ENCODE results near the gene ANGPT4. TPM values are rescaled to one million over a fixed set of nuclear protein-coding genes. Genes with fewer than 3 reads are reported as not detected.

ANGPT4 gene
- total RNA-seq, 1 donor from 2014 or later = 0.22 TPM

DNA sequence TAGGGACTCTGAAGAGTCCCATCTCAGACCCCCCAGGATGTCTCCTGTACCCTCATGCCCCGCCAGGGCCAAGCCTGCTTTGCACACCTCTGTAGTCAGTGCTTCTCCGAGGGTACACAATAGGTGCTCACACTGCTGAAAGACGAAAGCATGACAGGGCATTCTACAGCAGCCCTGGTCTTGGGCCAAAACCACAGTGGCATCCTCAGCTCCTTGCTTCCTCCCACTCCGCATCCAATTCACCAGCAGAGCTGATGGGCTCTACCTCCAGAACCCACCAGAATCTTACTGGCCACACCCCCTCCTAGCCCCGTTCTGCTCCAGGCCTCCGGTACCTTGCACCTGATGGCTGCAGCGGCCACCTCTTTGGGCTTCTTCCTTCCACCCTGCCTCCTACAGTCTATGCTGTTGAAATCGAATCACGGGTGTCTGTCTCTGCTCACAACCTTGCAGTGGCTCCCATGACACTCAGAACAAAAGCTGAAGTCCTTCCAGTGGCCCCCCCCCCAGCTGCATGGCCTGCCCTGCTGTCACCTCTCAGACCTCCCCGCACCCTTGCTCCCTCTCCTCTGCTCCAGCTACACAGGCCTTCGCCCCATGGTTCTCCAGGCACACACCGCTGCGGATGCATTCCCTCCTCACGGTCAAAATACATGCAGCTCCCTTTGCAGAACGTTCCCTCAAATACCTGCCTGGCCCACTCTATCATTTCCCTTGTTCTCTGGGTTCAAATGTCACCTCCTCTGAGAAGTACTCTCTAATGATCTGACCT is 1.2 kb downstream of the ANGPT4 start:
- Mint-ChIP-seq H3K4me3 (ENCODE audit: unreplicated experiment) (no peak overlapping the region), H3K4me1 (ENCODE audit: low read depth, unreplicated experiment) (peaks cover 31% of the 10 kb centered on the region), H3K27ac (ENCODE audit: unreplicated experiment) (no peak overlapping the region), H3K27me3 (ENCODE audit: unreplicated experiment) (peaks cover 23% of the 10 kb centered on the region), H3K9me3 (ENCODE audit: unreplicated experiment) (peaks cover 9% of the 10 kb centered on the region), H3K36me3 (ENCODE audit: unreplicated experiment) (peaks cover 4% of the 10 kb centered on the region)
- no peak for TF ChIP-seq CTCF (IDR thresholded peaks at IDR 0.05; ENCODE audit: partially characterized antibody, unreplicated experiment)
- no peak for DNase-seq

- no peak for DNase-seq
- Mint-ChIP-seq H3K27ac (ENCODE audit: unreplicated experiment) (no peak overlapping the region), H3K36me3 (ENCODE audit: unreplicated experiment) (peaks cover 4% of the 10 kb centered on the region), H3K9me3 (ENCODE audit: unreplicated experiment) (peaks cover 7% of the 10 kb centered on the region), H3K27me3 (ENCODE audit: unreplicated experiment) (peaks cover 20% of the 10 kb centered on the region), H3K4me1 (ENCODE audit: low read depth, unreplicated experiment) (peaks cover 26% of the 10 kb centered on the region), H3K4me3 (ENCODE audit: unreplicated experiment) (no peak overlapping the region)
- TF ChIP-seq CTCF (IDR thresholded peaks at IDR 0.05; ENCODE audit: partially characterized antibody, unreplicated experiment) = no peak
Observed at GRCh38 chr20:913306-913849, 2.8 kb downstream of the ANGPT4 start.

- no peak for DNase-seq
- Mint-ChIP-seq H3K36me3 (ENCODE audit: unreplicated experiment) (peaks cover 4% of the 10 kb centered on the region), H3K9me3 (ENCODE audit: unreplicated experiment) (peaks cover 4% of the 10 kb centered on the region), H3K4me3 (ENCODE audit: unreplicated experiment) (no peak overlapping the region), H3K27me3 (ENCODE audit: unreplicated experiment) (peaks cover 20% of the 10 kb centered on the region), H3K27ac (ENCODE audit: unreplicated experiment) (no peak overlapping the region), H3K4me1 (ENCODE audit: low read depth, unreplicated experiment) (peaks cover 20% of the 10 kb centered on the region)
- no peak for TF ChIP-seq CTCF (IDR thresholded peaks at IDR 0.05; ENCODE audit: partially characterized antibody, unreplicated experiment)
Observed at GRCh38 chr20:911882-912600, 4.1 kb downstream of the ANGPT4 start.

DNA sequence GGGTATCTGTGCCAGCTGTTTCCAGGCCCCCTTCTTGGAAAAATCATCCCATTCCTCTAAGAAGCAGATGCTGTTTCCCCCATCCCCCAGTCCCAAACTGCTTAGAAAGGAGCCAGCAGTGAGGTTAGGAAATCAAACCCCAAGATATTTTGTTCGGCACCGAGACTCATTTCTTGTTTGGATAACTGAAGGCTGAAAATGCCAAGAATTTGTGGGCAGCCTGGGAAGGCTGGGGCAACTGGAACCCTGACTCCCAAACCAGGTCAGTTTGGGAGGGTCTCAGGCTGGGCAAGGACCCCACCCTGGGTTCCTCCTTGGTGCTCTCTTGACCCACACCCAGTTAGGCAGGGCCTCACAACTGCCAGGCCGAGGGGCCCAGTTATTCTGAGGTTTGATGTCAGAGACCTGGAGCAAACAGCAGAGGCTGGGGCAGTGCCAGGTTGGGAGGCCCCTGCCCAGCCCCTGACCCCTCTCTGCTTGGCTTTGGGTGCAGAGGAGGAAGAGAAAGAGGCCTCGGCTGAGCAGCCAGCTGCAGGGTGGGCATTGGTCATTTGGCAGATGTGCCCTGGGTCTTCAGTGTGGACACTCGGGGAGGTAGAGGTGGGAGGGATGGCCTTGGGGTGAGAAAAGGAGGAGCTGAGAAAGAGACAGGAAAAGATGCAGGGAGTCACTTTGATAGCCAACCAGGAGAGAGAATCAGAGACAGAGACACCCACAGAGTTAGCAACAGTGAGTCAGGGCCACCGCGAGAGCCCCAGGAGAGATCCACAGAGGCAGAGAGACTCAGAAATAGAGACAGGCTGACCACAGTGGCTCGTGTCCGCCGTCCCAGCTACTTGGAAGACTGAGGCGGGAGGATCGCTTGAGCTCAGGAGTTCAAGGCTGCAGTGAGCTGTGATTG is 5.0 kb downstream of the ANGPT4 start:
- no peak for TF ChIP-seq CTCF (IDR thresholded peaks at IDR 0.05; ENCODE audit: partially characterized antibody, unreplicated experiment)
- peaks cover 4% of the 10 kb centered on the region for H3K36me3 Mint-ChIP-seq (ENCODE audit: unreplicated experiment)
- no peak overlapping the region for H3K27ac Mint-ChIP-seq (ENCODE audit: unreplicated experiment)
- DNase-seq = no peak
- H3K27me3 Mint-ChIP-seq (ENCODE audit: unreplicated experiment) = peaks cover 17% of the 10 kb centered on the region
- peaks cover 4% of the 10 kb centered on the region for H3K9me3 Mint-ChIP-seq (ENCODE audit: unreplicated experiment)
- H3K4me1 Mint-ChIP-seq (ENCODE audit: low read depth, unreplicated experiment) = peaks cover 18% of the 10 kb centered on the region
- no peak overlapping the region for H3K4me3 Mint-ChIP-seq (ENCODE audit: unreplicated experiment)

Measured in glutamatergic neuron (in vitro differentiated cells).